Fibroblast of pulmonary artery (primary cell): Measurements from ENCODE around the gene CD81.

ENCODE experiments used
- DNase-seq: peaks from one replicate; pipeline ENCODE4 v3.0.0-alpha.2; 2010; ENCODE audit warnings: low read depth
- H3K4me3 ChIP-seq: replicated peaks from 2 replicates; pipeline ENCODE4 v1.5.1; 2011; ENCODE audit warnings: low read depth, mild to moderate bottlenecking, control low read depth, low read length, moderate library complexity
- CTCF ChIP-seq: IDR thresholded peaks from 2 replicates; pipeline ENCODE4 v1.5.1; 2011; ENCODE audit warnings: mild to moderate bottlenecking, control low read depth, low read length, inconsistent platforms; ENCODE audit errors: missing control alignments

Gene CD81

DNA sequence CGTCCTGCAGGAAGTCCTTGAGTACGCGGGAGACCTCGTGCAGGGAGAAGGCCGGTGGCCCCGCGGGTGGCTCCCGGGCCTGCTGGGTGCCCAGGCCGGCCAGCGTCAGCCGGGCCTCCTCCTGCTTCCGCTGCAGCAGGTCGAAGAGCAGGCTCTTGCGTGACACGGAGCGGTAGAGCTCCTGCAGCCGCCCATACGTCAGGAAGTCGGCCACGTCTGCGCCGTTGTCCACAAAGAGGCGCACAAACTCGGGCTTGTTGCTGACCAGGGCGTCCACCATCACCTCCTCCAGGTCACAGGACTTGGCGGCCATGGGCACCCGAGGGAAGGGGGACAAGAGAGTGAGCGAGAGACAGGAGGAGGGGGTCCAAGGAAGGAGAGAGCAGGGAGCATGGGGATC is 38.1 kb downstream of the CD81 start:
- DNase-seq: no peak
- no peak overlapping the region for H3K4me3 ChIP-seq

DNA sequence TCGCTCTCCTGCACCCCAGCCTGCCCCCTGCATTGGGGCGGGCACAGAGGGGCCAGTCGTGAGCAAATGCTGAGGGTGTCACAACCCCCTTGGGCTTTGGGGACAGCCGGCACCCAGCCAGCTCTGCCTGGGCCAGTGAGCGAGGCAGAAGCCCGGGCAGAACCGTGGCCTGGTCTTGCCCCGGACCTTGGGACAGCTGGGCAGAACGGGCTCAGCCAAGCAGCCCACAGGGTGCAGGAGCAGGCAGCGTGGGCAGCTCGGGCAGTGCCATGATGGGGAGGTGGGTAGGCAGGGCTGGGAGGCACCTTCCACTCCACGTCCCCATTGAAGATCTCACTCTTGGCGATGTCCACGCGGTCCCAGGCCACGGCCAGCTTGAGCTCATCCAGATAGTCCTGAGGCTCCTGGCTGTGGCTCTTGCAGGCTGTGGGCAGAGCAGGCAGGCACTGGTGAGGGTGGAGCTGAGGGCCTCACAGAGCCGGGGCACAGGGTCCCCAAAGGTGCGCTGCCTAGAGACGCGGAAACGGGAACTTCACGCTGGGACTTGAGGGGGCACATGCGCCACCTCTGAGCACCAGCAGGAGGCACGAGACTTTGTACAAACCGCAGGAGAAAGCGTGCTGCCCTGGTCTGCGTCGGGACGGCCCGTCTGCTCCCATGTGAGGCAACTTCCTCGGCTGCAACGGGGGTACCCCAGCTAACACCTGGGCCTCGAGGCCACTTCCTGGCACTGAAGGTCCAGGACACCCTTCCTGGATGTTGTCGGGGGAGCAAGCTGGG is 38.7 kb downstream of the CD81 start:
- no peak overlapping the region for H3K4me3 ChIP-seq
- TF ChIP-seq CTCF: no peak

More for the DNA sequence above, 38.1 kb downstream of the CD81 start:
- TF ChIP-seq CTCF: no peak

DNA sequence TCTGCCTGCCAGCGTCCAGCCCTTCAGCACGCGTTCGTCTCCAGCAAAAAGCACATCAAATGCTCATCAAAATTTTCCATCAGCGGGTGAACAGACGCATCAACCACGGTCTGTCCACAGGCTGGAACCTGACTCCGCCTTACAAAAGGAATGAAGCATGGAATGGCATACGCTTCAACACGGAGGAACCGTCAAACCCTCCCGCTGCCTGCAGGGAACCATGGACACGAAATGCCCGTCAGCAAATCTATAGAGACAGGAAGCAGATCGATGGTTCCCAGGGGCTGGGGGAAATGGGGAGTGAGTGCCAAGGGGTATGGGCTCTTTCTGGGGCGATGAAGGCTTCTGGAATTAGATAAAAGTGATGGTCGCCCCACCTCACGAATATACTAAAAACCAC is 39.7 kb downstream of the CD81 start:
- H3K4me3 ChIP-seq: no peak overlapping the region
- no peak for DNase-seq
- TF ChIP-seq CTCF: no peak

More for the DNA sequence above, 38.7 kb downstream of the CD81 start:
- DNase-seq: no peak

GRCh38 chr11:2417856-2418692 is 41.0 kb downstream of the CD81 start:
- DNase-seq: no peak
- no peak overlapping the region for H3K4me3 ChIP-seq
- TF ChIP-seq CTCF: no peak

DNA sequence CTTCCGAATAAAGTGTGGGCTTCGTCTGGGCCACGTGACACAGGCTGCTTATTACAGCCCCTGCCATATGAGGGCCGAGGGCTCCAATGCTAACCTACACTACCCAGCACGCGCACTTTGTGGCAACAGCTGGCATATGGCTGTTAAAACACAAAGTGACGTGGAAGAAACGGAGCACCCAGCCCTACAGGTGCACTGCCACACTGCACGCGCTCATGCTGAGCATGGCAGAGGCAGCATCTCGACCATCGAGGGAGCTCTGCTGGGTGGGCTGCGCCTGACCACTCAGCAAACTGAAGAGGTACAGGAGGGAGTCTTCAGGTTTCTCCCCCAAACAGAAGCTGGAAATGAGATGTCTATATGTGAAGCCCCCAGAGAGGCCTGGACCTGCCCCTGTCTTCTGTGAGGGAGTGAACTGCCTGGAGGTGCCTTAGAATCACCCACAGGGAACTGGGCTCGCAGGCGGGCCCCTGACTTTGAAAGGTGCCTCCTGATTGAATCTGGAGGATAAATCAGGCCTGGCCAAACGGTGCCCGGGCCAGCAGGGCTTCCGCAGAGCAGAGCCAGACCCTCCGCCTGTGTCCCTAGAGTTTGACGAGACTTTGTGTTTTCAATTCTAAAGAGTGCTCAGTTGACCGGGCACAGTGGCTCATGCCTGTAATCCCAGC is 41.7 kb downstream of the CD81 start:
- no peak for DNase-seq

More for the DNA sequence above, 41.7 kb downstream of the CD81 start:
- TF ChIP-seq CTCF: no peak
- no peak overlapping the region for H3K4me3 ChIP-seq
